ENCODE results near the gene TMUB2. TPM values are rescaled to one million over a fixed set of nuclear protein-coding genes. Genes with fewer than 3 reads are reported as not detected.

Gene TMUB2
- total and polyA plus RNA-seq, 9 of the 15 experiments (the other 6 are each of a cell fraction or from before 2014, with no cell fraction given): 4.1 to 29.8 (median 16.3) TPM

GRCh38 chr17:44210342-44211192 is 23.8 kb downstream of the TMUB2 start (continued):
- TF ChIP-seq HDGF (IDR thresholded peaks at IDR 0.05) (no peak), HDAC2 (IDR thresholded peaks at IDR 0.05) (no peak), OTX1 (CRISPR knock-in tag; IDR thresholded peaks at IDR 0.05) (no peak), TFAM (CRISPR knock-in tag; conservative IDR thresholded peaks at IDR 0.05) (no peak), TAF9B (IDR thresholded peaks at IDR 0.05; ENCODE audit: partially characterized antibody) (no peak), ZBTB1 (CRISPR knock-in tag; IDR thresholded peaks at IDR 0.05; ENCODE audit: borderline replicate concordance, low read depth) (0 out of 2 replicates have a peak, but pooled peaks have one; percentile 41), BHLHE40 (IDR thresholded peaks at IDR 0.05; ENCODE audit: low read length) (peak; percentile 59; the same call in 1 of the 2 replicates), THRAP3 (IDR thresholded peaks at IDR 0.05; ENCODE audit: borderline replicate concordance) (no peak), ZNF707 (CRISPR knock-in tag; conservative IDR thresholded peaks at IDR 0.05) (no peak), CAMTA2 (CRISPR knock-in tag; conservative IDR thresholded peaks at IDR 0.05) (no peak), ILK (tag; IDR thresholded peaks at IDR 0.05; ENCODE audit: borderline replicate concordance, low read depth) (no peak), ZNF764 (CRISPR knock-in tag; IDR thresholded peaks at IDR 0.05; ENCODE audit: low read depth) (no peak), TGIF2 (CRISPR knock-in tag; IDR thresholded peaks at IDR 0.05) (peak; percentile 90), SOX6 (IDR thresholded peaks at IDR 0.05) (peak; percentile 59; the same call in 1 of the 2 replicates), CHD4 (IDR thresholded peaks at IDR 0.05; ENCODE audit: insufficient read depth, insufficient replicate concordance, low read depth, low read length, poor library complexity, severe bottlenecking) (no peak), THAP7 (CRISPR knock-in tag; IDR thresholded peaks at IDR 0.05) (no peak), ZNF512 (tag; IDR thresholded peaks at IDR 0.05) (no peak), WHSC1 (IDR thresholded peaks at IDR 0.05; ENCODE audit: low read length) (no peak), MAX (CRISPR knock-in tag; IDR thresholded peaks at IDR 0.05) (peak; percentile 98), SAP30 (IDR thresholded peaks at IDR 0.05; ENCODE audit: borderline replicate concordance, insufficient read depth, low read depth, low read length, poor library complexity, severe bottlenecking) (peak; percentile 77)
- TF ChIP-seq, protein P1, sequence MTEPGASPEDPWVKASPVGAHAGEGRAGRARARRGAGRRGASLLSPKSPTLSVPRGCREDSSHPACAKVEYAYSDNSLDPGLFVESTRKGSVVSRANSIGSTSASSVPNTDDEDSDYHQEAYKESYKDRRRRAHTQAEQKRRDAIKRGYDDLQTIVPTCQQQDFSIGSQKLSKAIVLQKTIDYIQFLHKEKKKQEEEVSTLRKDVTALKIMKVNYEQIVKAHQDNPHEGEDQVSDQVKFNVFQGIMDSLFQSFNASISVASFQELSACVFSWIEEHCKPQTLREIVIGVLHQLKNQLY (CRISPR knock-in tag; conservative IDR thresholded peaks at IDR 0.05): no peak
- TF ChIP-seq, protein P2, sequence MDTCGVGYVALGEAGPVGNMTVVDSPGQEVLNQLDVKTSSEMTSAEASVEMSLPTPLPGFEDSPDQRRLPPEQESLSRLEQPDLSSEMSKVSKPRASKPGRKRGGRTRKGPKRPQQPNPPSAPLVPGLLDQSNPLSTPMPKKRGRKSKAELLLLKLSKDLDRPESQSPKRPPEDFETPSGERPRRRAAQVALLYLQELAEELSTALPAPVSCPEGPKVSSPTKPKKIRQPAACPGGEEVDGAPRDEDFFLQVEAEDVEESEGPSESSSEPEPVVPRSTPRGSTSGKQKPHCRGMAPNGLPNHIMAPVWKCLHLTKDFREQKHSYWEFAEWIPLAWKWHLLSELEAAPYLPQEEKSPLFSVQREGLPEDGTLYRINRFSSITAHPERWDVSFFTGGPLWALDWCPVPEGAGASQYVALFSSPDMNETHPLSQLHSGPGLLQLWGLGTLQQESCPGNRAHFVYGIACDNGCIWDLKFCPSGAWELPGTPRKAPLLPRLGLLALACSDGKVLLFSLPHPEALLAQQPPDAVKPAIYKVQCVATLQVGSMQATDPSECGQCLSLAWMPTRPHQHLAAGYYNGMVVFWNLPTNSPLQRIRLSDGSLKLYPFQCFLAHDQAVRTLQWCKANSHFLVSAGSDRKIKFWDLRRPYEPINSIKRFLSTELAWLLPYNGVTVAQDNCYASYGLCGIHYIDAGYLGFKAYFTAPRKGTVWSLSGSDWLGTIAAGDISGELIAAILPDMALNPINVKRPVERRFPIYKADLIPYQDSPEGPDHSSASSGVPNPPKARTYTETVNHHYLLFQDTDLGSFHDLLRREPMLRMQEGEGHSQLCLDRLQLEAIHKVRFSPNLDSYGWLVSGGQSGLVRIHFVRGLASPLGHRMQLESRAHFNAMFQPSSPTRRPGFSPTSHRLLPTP (IDR thresholded peaks at IDR 0.05; ENCODE audit: borderline replicate concordance, extremely low read depth, insufficient read length): no peak

Data from K562 (cell line).